ENCODE measurements around the gene CYRIA.

Gene CYRIA

GRCh38 chr2:16640867-16641266, 24.8 kb downstream of the CYRIA start:
- TF ChIP-seq CEBPB (IDR thresholded peaks at IDR 0.05) (no peak), FOXM1 (IDR thresholded peaks at IDR 0.05; ENCODE audit: borderline replicate concordance, low read depth) (no peak), USF1 (IDR thresholded peaks at IDR 0.05) (no peak), EGR1 (IDR thresholded peaks at IDR 0.05) (no peak), RAD21 (IDR thresholded peaks at IDR 0.05; ENCODE audit: low read depth) (no peak), YY1 (IDR thresholded peaks at IDR 0.05; ENCODE audit: low read depth) (no peak), MAX (IDR thresholded peaks at IDR 0.05) (no peak), TCF12 (IDR thresholded peaks at IDR 0.05; ENCODE audit: low read depth) (no peak), CREB1 (IDR thresholded peaks at IDR 0.05; ENCODE audit: low read depth) (no peak), ZBTB7A (IDR thresholded peaks at IDR 0.05; ENCODE audit: low read depth) (no peak), TEAD4 (IDR thresholded peaks at IDR 0.05) (no peak), TAF1 (IDR thresholded peaks at IDR 0.05; ENCODE audit: low read depth) (no peak), REST (IDR thresholded peaks at IDR 0.05; ENCODE audit: low read depth) (no peak), EP300 (IDR thresholded peaks at IDR 0.05; ENCODE audit: borderline replicate concordance) (no peak), NFIC (IDR thresholded peaks at IDR 0.05) (no peak)

GRCh38 chr2:16640001-16640700, 25.5 kb downstream of the CYRIA start:
- TF ChIP-seq EGR1 (IDR thresholded peaks at IDR 0.05) (no peak), TCF12 (IDR thresholded peaks at IDR 0.05; ENCODE audit: low read depth) (no peak), NFIC (IDR thresholded peaks at IDR 0.05) (peak; percentile 25; the same call in 1 of the 2 replicates)

- no peak for TF ChIP-seq FOXM1 (IDR thresholded peaks at IDR 0.05; ENCODE audit: borderline replicate concordance, low read depth)
- no peak for TF ChIP-seq EP300 (IDR thresholded peaks at IDR 0.05; ENCODE audit: borderline replicate concordance)
Measured at GRCh38 chr2:16639431-16639830, 26.2 kb downstream of the CYRIA start.

GRCh38 chr2:16638946-16639345, 26.7 kb downstream of the CYRIA start:
- TF ChIP-seq CREB1 (IDR thresholded peaks at IDR 0.05; ENCODE audit: low read depth) (no peak), ZBTB7A (IDR thresholded peaks at IDR 0.05; ENCODE audit: low read depth) (no peak), TCF12 (IDR thresholded peaks at IDR 0.05; ENCODE audit: low read depth) (no peak), FOXM1 (IDR thresholded peaks at IDR 0.05; ENCODE audit: borderline replicate concordance, low read depth) (no peak), CEBPB (IDR thresholded peaks at IDR 0.05) (no peak), MAX (IDR thresholded peaks at IDR 0.05) (no peak)

- no peak for TF ChIP-seq ZBTB7A (IDR thresholded peaks at IDR 0.05; ENCODE audit: low read depth)
- TF ChIP-seq EGR1 (IDR thresholded peaks at IDR 0.05) = no peak
- TF ChIP-seq FOXM1 (IDR thresholded peaks at IDR 0.05; ENCODE audit: borderline replicate concordance, low read depth) = no peak
- no peak for TF ChIP-seq REST (IDR thresholded peaks at IDR 0.05; ENCODE audit: low read depth)
- no peak for TF ChIP-seq NFIC (IDR thresholded peaks at IDR 0.05)
- TF ChIP-seq EP300 (IDR thresholded peaks at IDR 0.05; ENCODE audit: borderline replicate concordance) = no peak
- TF ChIP-seq YY1 (IDR thresholded peaks at IDR 0.05; ENCODE audit: low read depth) = no peak
- no peak for TF ChIP-seq MAX (IDR thresholded peaks at IDR 0.05)
- no peak for TF ChIP-seq TEAD4 (IDR thresholded peaks at IDR 0.05)
- TF ChIP-seq CEBPB (IDR thresholded peaks at IDR 0.05) = no peak
- TF ChIP-seq CREB1 (IDR thresholded peaks at IDR 0.05; ENCODE audit: low read depth) = no peak
- no peak for TF ChIP-seq USF1 (IDR thresholded peaks at IDR 0.05)
- TF ChIP-seq TAF1 (IDR thresholded peaks at IDR 0.05; ENCODE audit: low read depth) = no peak
- no peak for TF ChIP-seq RAD21 (IDR thresholded peaks at IDR 0.05; ENCODE audit: low read depth)
- no peak for TF ChIP-seq TCF12 (IDR thresholded peaks at IDR 0.05; ENCODE audit: low read depth)
Measured at GRCh38 chr2:16637304-16637703, 28.3 kb downstream of the CYRIA start.
